ENCODE results near the gene THAP8.

The THAP8 gene

GRCh38 chr19:36081385-36081784 is 27.3 kb upstream of the THAP8 start:
- H3K4me1 ChIP-seq (ENCODE audit: control insufficient read depth, low read length), result no peaks in the 10 kb centered on the region
- TF ChIP-seq EZH2phosphoT487 (IDR thresholded peaks at IDR 0.05; ENCODE audit: borderline replicate concordance, low read length) (no peak), CTCF (IDR thresholded peaks at IDR 0.05; ENCODE audit: low read depth, low read length, poor library complexity, severe bottlenecking) (no peak)
- H3K4me3 ChIP-seq (ENCODE audit: low read length), result no peak overlapping the region
- no peaks in the 10 kb centered on the region for H3K9me3 ChIP-seq (ENCODE audit: control insufficient read depth, insufficient read depth, low read length)
- H3K36me3 ChIP-seq (ENCODE audit: control insufficient read depth, low read length), result peaks cover 79% of the 10 kb centered on the region
- peaks cover 3% of the 10 kb centered on the region for H3K79me2 ChIP-seq (ENCODE audit: control insufficient read depth, low read length)
- no peaks in the 10 kb centered on the region for H4K20me1 ChIP-seq (ENCODE audit: control insufficient read depth, insufficient read depth, low read depth, low read length)
- H3K4me2 ChIP-seq (ENCODE audit: low read length), result no peak overlapping the region
- H3F3A ChIP-seq (ENCODE audit: control insufficient read depth, insufficient read depth), result no peaks in the 10 kb centered on the region
- H3K27ac ChIP-seq (ENCODE audit: low read depth, low read length), result no peak overlapping the region
- no peaks in the 10 kb centered on the region for H3K27me3 ChIP-seq (ENCODE audit: control insufficient read depth, low read length)
- H3K9me2 ChIP-seq (replicated peaks; ENCODE audit: control insufficient read depth, low read length), result no peaks in the 10 kb centered on the region

- Histone ChIP-seq H3K9me3 (ENCODE audit: control insufficient read depth, insufficient read depth, low read length) (no peaks in the 10 kb centered on the region), H3K9me2 (replicated peaks; ENCODE audit: control insufficient read depth, low read length) (no peaks in the 10 kb centered on the region), H3K27me3 (ENCODE audit: control insufficient read depth, low read length) (no peaks in the 10 kb centered on the region), H3K36me3 (ENCODE audit: control insufficient read depth, low read length) (peaks cover 79% of the 10 kb centered on the region), H3K4me1 (ENCODE audit: control insufficient read depth, low read length) (no peaks in the 10 kb centered on the region), H3K4me2 (ENCODE audit: low read length) (no peak overlapping the region), H3K4me3 (ENCODE audit: low read length) (no peak overlapping the region), H3F3A (ENCODE audit: control insufficient read depth, insufficient read depth) (no peaks in the 10 kb centered on the region), H3K27ac (ENCODE audit: low read depth, low read length) (no peak overlapping the region), H3K79me2 (ENCODE audit: control insufficient read depth, low read length) (peaks cover 3% of the 10 kb centered on the region), H4K20me1 (ENCODE audit: control insufficient read depth, insufficient read depth, low read depth, low read length) (no peaks in the 10 kb centered on the region)
- no peak for TF ChIP-seq CTCF (IDR thresholded peaks at IDR 0.05; ENCODE audit: low read depth, low read length, poor library complexity, severe bottlenecking)
- no peak for TF ChIP-seq EZH2phosphoT487 (IDR thresholded peaks at IDR 0.05; ENCODE audit: borderline replicate concordance, low read length)
Measured at GRCh38 chr19:36079389-36079945, 25.4 kb upstream of the THAP8 start.

- no peaks in the 10 kb centered on the region for H3K9me3 ChIP-seq (ENCODE audit: control insufficient read depth, insufficient read depth, low read length)
- no peaks in the 10 kb centered on the region for H3K4me1 ChIP-seq (ENCODE audit: control insufficient read depth, low read length)
- no peak overlapping the region for H3K4me2 ChIP-seq (ENCODE audit: low read length)
- H3K27me3 ChIP-seq (ENCODE audit: control insufficient read depth, low read length), result no peaks in the 10 kb centered on the region
- no peak for TF ChIP-seq EZH2phosphoT487 (IDR thresholded peaks at IDR 0.05; ENCODE audit: borderline replicate concordance, low read length)
- no peak for TF ChIP-seq CTCF (IDR thresholded peaks at IDR 0.05; ENCODE audit: low read depth, low read length, poor library complexity, severe bottlenecking)
- no peak overlapping the region for H3K27ac ChIP-seq (ENCODE audit: low read depth, low read length)
- no peaks in the 10 kb centered on the region for H4K20me1 ChIP-seq (ENCODE audit: control insufficient read depth, insufficient read depth, low read depth, low read length)
- H3K9me2 ChIP-seq (replicated peaks; ENCODE audit: control insufficient read depth, low read length), result no peaks in the 10 kb centered on the region
- H3K36me3 ChIP-seq (ENCODE audit: control insufficient read depth, low read length), result peaks cover 70% of the 10 kb centered on the region
- H3K4me3 ChIP-seq (ENCODE audit: low read length), result no peak overlapping the region
- no peaks in the 10 kb centered on the region for H3K79me2 ChIP-seq (ENCODE audit: control insufficient read depth, low read length)
- no peaks in the 10 kb centered on the region for H3F3A ChIP-seq (ENCODE audit: control insufficient read depth, insufficient read depth)
Measured at GRCh38 chr19:36073121-36073876, 19.2 kb upstream of the THAP8 start.
